HEK293 (cell line): ENCODE results near the gene CCM2.
A peak's percentile ranks its signal among the peaks of the same experiment; 100 is the strongest.

Experiments
- AEBP2 ChIP-seq: fragments of 450-650 bp; formaldehyde crosslinking; IDR thresholded peaks from 2 replicates; pipeline ENCODE4 v1.5.1; 2016; ENCODE audit warnings: missing biosample characterization, missing genetic modification characterization, borderline replicate concordance
- GLI2 ChIP-seq: fragments of 450-650 bp; formaldehyde crosslinking; IDR thresholded peaks from 2 replicates; pipeline ENCODE4; 2017; ENCODE audit warnings: missing biosample characterization, missing genetic modification characterization, low read depth, borderline replicate concordance
- KLF7 ChIP-seq: fragments of 450-650 bp; formaldehyde crosslinking; IDR thresholded peaks from 2 replicates; pipeline ENCODE4 v1.5.1; 2016; ENCODE audit warnings: missing biosample characterization, missing genetic modification characterization, borderline replicate concordance
- SETDB1 ChIP-seq: IDR thresholded peaks from one replicate; pipeline ENCODE4 v1.6.1; 2017; ENCODE audit warnings: mild to moderate bottlenecking, low read length, moderate library complexity, mixed read lengths; ENCODE audit not compliant: insufficient read length
- SP7 ChIP-seq: fragments of 450-650 bp; formaldehyde crosslinking; IDR thresholded peaks from 2 replicates; pipeline ENCODE4 v1.5.1; 2016; ENCODE audit warnings: missing biosample characterization, missing genetic modification characterization
- ZBTB11 ChIP-seq: fragments of 450-650 bp; formaldehyde crosslinking; conservative IDR thresholded peaks from 2 replicates; pipeline ENCODE4 v1.5.1; 2016; ENCODE audit warnings: low read depth, missing biosample characterization, missing genetic modification characterization
- ZEB2 ChIP-seq: fragments of 450-650 bp; formaldehyde crosslinking; IDR thresholded peaks from 2 replicates; pipeline ENCODE4 v1.5.1; 2016; ENCODE audit warnings: missing biosample characterization, missing genetic modification characterization
- ZFP37 ChIP-seq: fragments of 450-650 bp; formaldehyde crosslinking; IDR thresholded peaks from 2 replicates; pipeline ENCODE4 v1.5.1; 2016; ENCODE audit warnings: missing biosample characterization, missing genetic modification characterization
- ZFP69B ChIP-seq: fragments of 450-650 bp; formaldehyde crosslinking; IDR thresholded peaks from 2 replicates; pipeline ENCODE4 v1.5.1; 2016; ENCODE audit warnings: missing biosample characterization, missing genetic modification characterization
- ZNF121 ChIP-seq: fragments of 450-650 bp; formaldehyde crosslinking; IDR thresholded peaks from 2 replicates; pipeline ENCODE4 v1.5.1; 2016; ENCODE audit warnings: missing biosample characterization, missing genetic modification characterization
- ZNF24 ChIP-seq: fragments of 450-650 bp; formaldehyde crosslinking; IDR thresholded peaks from 2 replicates; pipeline ENCODE4 v1.5.1; 2016; ENCODE audit warnings: missing biosample characterization, missing genetic modification characterization
- ZNF292 ChIP-seq: fragments of 450-650 bp; formaldehyde crosslinking; IDR thresholded peaks from 2 replicates; pipeline ENCODE4 v1.5.1; 2016; ENCODE audit warnings: low read depth, missing biosample characterization, missing genetic modification characterization, borderline replicate concordance
- ZNF362 ChIP-seq: fragments of 450-650 bp; formaldehyde crosslinking; IDR thresholded peaks from 2 replicates; pipeline ENCODE4 v1.5.1; 2016; ENCODE audit warnings: missing biosample characterization, missing genetic modification characterization
- ZNF426 ChIP-seq: fragments of 450-650 bp; formaldehyde crosslinking; IDR thresholded peaks from 2 replicates; pipeline ENCODE4 v1.5.1; 2017; ENCODE audit warnings: missing biosample characterization, missing genetic modification characterization, mild to moderate bottlenecking, inconsistent platforms, moderate library complexity
- ZNF513 ChIP-seq: fragments of 450-650 bp; IDR thresholded peaks from 2 replicates; pipeline ENCODE4 v1.5.1; 2018; ENCODE audit warnings: missing biosample characterization, missing genetic modification characterization
- ZNF560 ChIP-seq: fragments of 450-650 bp; formaldehyde crosslinking; IDR thresholded peaks from 2 replicates; pipeline ENCODE4 v1.5.1; 2017; ENCODE audit warnings: missing biosample characterization, missing genetic modification characterization, borderline replicate concordance
- ZNF621 ChIP-seq: fragments of 450-650 bp; formaldehyde crosslinking; IDR thresholded peaks from 2 replicates; pipeline ENCODE4 v1.5.1; 2017; ENCODE audit warnings: missing biosample characterization, missing genetic modification characterization
- ZNF626 ChIP-seq: fragments of 450-650 bp; sonication (Bioruptor Pico); formaldehyde crosslinking; IDR thresholded peaks from 2 replicates; pipeline ENCODE4 v1.5.1; 2018; ENCODE audit warnings: missing biosample characterization, missing genetic modification characterization, inconsistent platforms
- ZNF645 ChIP-seq: fragments of 450-650 bp; formaldehyde crosslinking; IDR thresholded peaks from 2 replicates; pipeline ENCODE4; 2016; ENCODE audit warnings: missing biosample characterization, missing genetic modification characterization
- ZNF670 ChIP-seq: fragments of 450-650 bp; formaldehyde crosslinking; IDR thresholded peaks from 2 replicates; pipeline ENCODE4 v1.5.1; 2016; ENCODE audit warnings: missing biosample characterization, missing genetic modification characterization, low read depth
- ZNF704 ChIP-seq: fragments of 450-650 bp; formaldehyde crosslinking; IDR thresholded peaks from 2 replicates; pipeline ENCODE4 v1.5.1; 2016; ENCODE audit warnings: missing biosample characterization, missing genetic modification characterization
- TF ChIP-seq, protein P1 (sequence below): fragments of 450-650 bp; formaldehyde crosslinking; IDR thresholded peaks from 2 replicates; pipeline ENCODE4 v1.5.1; 2016; ENCODE audit warnings: missing biosample characterization, missing genetic modification characterization
- TF ChIP-seq, protein P2 (sequence below): fragments of 450-650 bp; formaldehyde crosslinking; IDR thresholded peaks from 2 replicates; pipeline ENCODE4 v1.5.1; 2017; ENCODE audit warnings: missing biosample characterization, missing genetic modification characterization

CCM2 gene

DNA sequence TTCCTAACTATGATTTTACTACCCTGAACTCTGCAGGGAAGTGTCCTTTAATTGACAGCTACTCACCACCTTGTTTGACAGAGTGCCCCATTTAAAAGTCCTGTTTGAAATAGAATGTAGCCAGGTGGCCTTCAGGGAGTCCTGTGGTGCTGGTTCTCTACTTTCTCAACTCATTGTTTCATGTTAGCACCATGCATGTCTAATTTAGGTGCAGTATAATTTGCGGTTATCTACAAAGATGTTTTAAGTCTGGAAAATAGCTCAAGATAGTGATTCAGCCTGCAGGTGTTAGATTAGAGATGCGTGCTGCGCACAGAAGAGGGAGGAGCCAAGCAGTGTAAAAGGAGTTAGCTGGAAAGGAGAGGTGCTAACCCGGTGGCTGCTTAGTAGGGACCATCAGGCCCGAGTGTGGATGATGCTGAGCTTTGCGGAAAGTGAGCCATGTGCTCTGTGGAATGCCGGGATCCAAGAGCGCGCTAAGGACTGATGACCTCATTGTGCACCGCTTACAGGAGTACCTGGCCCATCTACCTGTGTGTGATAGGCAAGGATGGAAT, 1.2 kb downstream of the CCM2 start (continued):
- TF ChIP-seq ZNF621 (no peak), KLF7 (tag by site-specific recombination) (no peak), ZFP69B (tag by site-specific recombination) (no peak), AEBP2 (no peak), ZNF704 (tag by site-specific recombination) (no peak), ZNF560 (no peak), ZNF626 (tag by site-specific recombination) (no peak), ZNF670 (tag by site-specific recombination) (no peak), ZFP37 (no peak), ZNF513 (tag by site-specific recombination) (no peak), ZNF292 (tag by site-specific recombination) (no peak), SETDB1 (no peak), ZNF362 (tag by site-specific recombination) (no peak; the same call in 1 of the 2 replicates), SP7 (tag by site-specific recombination) (peak; percentile 93), ZNF121 (no peak), ZEB2 (peak; percentile 79), GLI2 (tag by site-specific recombination) (no peak), ZNF24 (no peak), ZBTB11 (tag by site-specific recombination) (no peak), ZNF426 (no peak), ZNF645 (no peak)
- TF ChIP-seq, protein P1, sequence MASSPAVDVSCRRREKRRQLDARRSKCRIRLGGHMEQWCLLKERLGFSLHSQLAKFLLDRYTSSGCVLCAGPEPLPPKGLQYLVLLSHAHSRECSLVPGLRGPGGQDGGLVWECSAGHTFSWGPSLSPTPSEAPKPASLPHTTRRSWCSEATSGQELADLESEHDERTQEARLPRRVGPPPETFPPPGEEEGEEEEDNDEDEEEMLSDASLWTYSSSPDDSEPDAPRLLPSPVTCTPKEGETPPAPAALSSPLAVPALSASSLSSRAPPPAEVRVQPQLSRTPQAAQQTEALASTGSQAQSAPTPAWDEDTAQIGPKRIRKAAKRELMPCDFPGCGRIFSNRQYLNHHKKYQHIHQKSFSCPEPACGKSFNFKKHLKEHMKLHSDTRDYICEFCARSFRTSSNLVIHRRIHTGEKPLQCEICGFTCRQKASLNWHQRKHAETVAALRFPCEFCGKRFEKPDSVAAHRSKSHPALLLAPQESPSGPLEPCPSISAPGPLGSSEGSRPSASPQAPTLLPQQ: no peak
- TF ChIP-seq, protein P2, sequence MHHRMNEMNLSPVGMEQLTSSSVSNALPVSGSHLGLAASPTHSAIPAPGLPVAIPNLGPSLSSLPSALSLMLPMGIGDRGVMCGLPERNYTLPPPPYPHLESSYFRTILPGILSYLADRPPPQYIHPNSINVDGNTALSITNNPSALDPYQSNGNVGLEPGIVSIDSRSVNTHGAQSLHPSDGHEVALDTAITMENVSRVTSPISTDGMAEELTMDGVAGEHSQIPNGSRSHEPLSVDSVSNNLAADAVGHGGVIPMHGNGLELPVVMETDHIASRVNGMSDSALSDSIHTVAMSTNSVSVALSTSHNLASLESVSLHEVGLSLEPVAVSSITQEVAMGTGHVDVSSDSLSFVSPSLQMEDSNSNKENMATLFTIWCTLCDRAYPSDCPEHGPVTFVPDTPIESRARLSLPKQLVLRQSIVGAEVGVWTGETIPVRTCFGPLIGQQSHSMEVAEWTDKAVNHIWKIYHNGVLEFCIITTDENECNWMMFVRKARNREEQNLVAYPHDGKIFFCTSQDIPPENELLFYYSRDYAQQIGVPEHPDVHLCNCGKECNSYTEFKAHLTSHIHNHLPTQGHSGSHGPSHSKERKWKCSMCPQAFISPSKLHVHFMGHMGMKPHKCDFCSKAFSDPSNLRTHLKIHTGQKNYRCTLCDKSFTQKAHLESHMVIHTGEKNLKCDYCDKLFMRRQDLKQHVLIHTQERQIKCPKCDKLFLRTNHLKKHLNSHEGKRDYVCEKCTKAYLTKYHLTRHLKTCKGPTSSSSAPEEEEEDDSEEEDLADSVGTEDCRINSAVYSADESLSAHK (tag by site-specific recombination): no peak
